Trophoblast cell (in vitro differentiated cells and primary cell): ENCODE measurements around the gene DEPDC4.

ENCODE experiments used
- DNase-seq, 2 donors: peaks; one replicate each; pipeline ENCODE4 v3.0.0-alpha.2; 2016
- H2AFZ ChIP-seq: 2 replicates; pipeline ENCODE4 v1.6.1; 2013; ENCODE audit warnings: low read length, moderate library complexity, mild to moderate bottlenecking; ENCODE audit not compliant: insufficient read depth, poor library complexity
- H2AK5ac ChIP-seq: 2 replicates; pipeline ENCODE4 v1.6.1; 2013; ENCODE audit warnings: mild to moderate bottlenecking, low read length
- H2BK120ac ChIP-seq: 2 replicates; pipeline ENCODE4 v1.6.1; 2013; ENCODE audit warnings: low read length, mild to moderate bottlenecking, moderate library complexity; ENCODE audit not compliant: insufficient read depth, poor library complexity
- H2BK12ac ChIP-seq: 2 replicates; pipeline ENCODE4 v1.6.1; 2013; ENCODE audit warnings: mild to moderate bottlenecking, low read length, moderate library complexity
- H2BK5ac ChIP-seq: 2 replicates; pipeline ENCODE4 v1.6.1; 2013; ENCODE audit warnings: low read length, low read depth, moderate library complexity, mild to moderate bottlenecking; ENCODE audit not compliant: poor library complexity
- H3K14ac ChIP-seq: 2 replicates; pipeline ENCODE4 v1.6.1; 2013; ENCODE audit warnings: mild to moderate bottlenecking, low read length
- H3K18ac ChIP-seq: 2 replicates; pipeline ENCODE4 v1.6.1; 2013; ENCODE audit warnings: mild to moderate bottlenecking, low read length
- H3K23ac ChIP-seq: 2 replicates; pipeline ENCODE4 v1.6.1; 2013; ENCODE audit warnings: low read length
- H3K27ac ChIP-seq: 2 replicates; pipeline ENCODE4 v1.5.1; 2013; ENCODE audit warnings: low read depth, mild to moderate bottlenecking, inconsistent platforms, low read length, moderate library complexity
- H3K27me3 ChIP-seq: 2 replicates; pipeline ENCODE4 v1.6.1; 2013; ENCODE audit warnings: inconsistent platforms, mild to moderate bottlenecking, low read length, moderate library complexity; ENCODE audit not compliant: insufficient read depth
- H3K36me3 ChIP-seq, 2 experiments: 1 replicate in 1 of 2; 2 replicates in 1 of 2; pipeline ENCODE4 v1.6.1; 2013; ENCODE audit warnings: low read length in 2 of 2, mild to moderate bottlenecking in 2 of 2, moderate library complexity in 1 of 2; ENCODE audit not compliant: insufficient read depth in 2 of 2, control insufficient read depth in 1 of 2
- H3K4ac ChIP-seq: 2 replicates; pipeline ENCODE4 v1.6.1; 2013; ENCODE audit warnings: low read depth, mild to moderate bottlenecking, low read length, moderate library complexity
- H3K4me1 ChIP-seq, 2 experiments: 1 replicate in 1 of 2; 2 replicates in 1 of 2; pipeline ENCODE4 v1.6.1; 2013; ENCODE audit warnings: low read length in 2 of 2, mild to moderate bottlenecking in 2 of 2, moderate library complexity in 1 of 2; ENCODE audit not compliant: insufficient read depth in 2 of 2, control insufficient read depth in 1 of 2
- H3K4me2 ChIP-seq: 2 replicates; pipeline ENCODE4 v1.6.1; 2013; ENCODE audit warnings: inconsistent platforms, mild to moderate bottlenecking, low read length, moderate library complexity
- H3K4me3 ChIP-seq: 2 replicates; pipeline ENCODE4 v1.5.1; 2013; ENCODE audit warnings: mild to moderate bottlenecking, low read depth, low read length, inconsistent platforms
- H3K79me1 ChIP-seq: one replicate; pipeline ENCODE4 v1.6.1; 2013; ENCODE audit warnings: low read length
- H3K79me2 ChIP-seq: 2 replicates; pipeline ENCODE4 v1.6.1; 2013; ENCODE audit warnings: low read length, mild to moderate bottlenecking; ENCODE audit not compliant: control insufficient read depth, insufficient read depth, poor library complexity
- H3K9ac ChIP-seq: 2 replicates; pipeline ENCODE4 v1.6.1; 2013; ENCODE audit warnings: mild to moderate bottlenecking, low read length
- H3K9me3 ChIP-seq: 2 replicates; pipeline ENCODE4 v1.6.1; 2013; ENCODE audit warnings: low read depth, mild to moderate bottlenecking, control low read depth, inconsistent platforms, low read length; ENCODE audit not compliant: insufficient read depth
- H4K12ac ChIP-seq: 2 replicates; pipeline ENCODE4 v1.6.1; 2013; ENCODE audit warnings: low read depth, mild to moderate bottlenecking, low read length, moderate library complexity
- H4K8ac ChIP-seq: 2 replicates; pipeline ENCODE4 v1.6.1; 2013; ENCODE audit warnings: low read depth, mild to moderate bottlenecking, low read length, moderate library complexity
- H4K91ac ChIP-seq: one replicate; pipeline ENCODE4 v1.6.1; 2013; ENCODE audit warnings: low read depth, mild to moderate bottlenecking, low read length, moderate library complexity
- WGBS: extraction: QIAGEN DNeasy Blood & Tissue Kit; methylation state at CpG from one replicate; pipeline ENCODE4 v1.1.7; 2013; ENCODE audit warnings: missing lambda C conversion rate; ENCODE audit not compliant: insufficient read length, insufficient coverage; ENCODE audit errors: extremely low coverage; 5-methylcytosine and 5-hydroxymethylcytosine counted together

The DEPDC4 gene

GRCh38 chr12:100243137-100243536 is 23.7 kb downstream of the DEPDC4 start:
- Histone ChIP-seq H4K8ac (no peak overlapping the region), H2AK5ac (no peak overlapping the region), H3K14ac (no peak overlapping the region), H3K9me3 (no peaks in the 10 kb centered on the region), H3K18ac (no peak overlapping the region), H3K9ac (no peak overlapping the region), H3K79me1 (no peaks in the 10 kb centered on the region), H3K4me2 (no peak overlapping the region), H3K4me1 (no peaks in the 10 kb centered on the region), H2AFZ (no peak overlapping the region), H3K4me3 (no peak overlapping the region), H3K79me2 (no peaks in the 10 kb centered on the region), H2BK12ac (no peak overlapping the region), H4K91ac (no peak overlapping the region), H3K27ac (no peak overlapping the region), H3K36me3 (no peaks in the 10 kb centered on the region), H2BK120ac (no peak overlapping the region), H3K23ac (no peak overlapping the region), H3K27me3 (no peaks in the 10 kb centered on the region), H3K4ac (no peak overlapping the region), H2BK5ac (no peak overlapping the region), H4K12ac (no peak overlapping the region)
- DNase-seq: no peak
- 100% methylated on average over 1 of the region's 5 CpGs for WGBS

GRCh38 chr12:100239589-100239988 is 27.3 kb downstream of the DEPDC4 start:
- Histone ChIP-seq H2BK12ac (no peak overlapping the region), H3K9me3 (no peaks in the 10 kb centered on the region), H4K91ac (no peak overlapping the region), H3K4me2 (no peak overlapping the region), H3K27me3 (no peaks in the 10 kb centered on the region), H3K27ac (no peak overlapping the region), H2BK5ac (no peak overlapping the region), H3K4ac (no peak overlapping the region), H2AK5ac (no peak overlapping the region), H3K18ac (no peak overlapping the region), H3K9ac (no peak overlapping the region), H2AFZ (no peak overlapping the region), H3K23ac (no peak overlapping the region), H2BK120ac (no peak overlapping the region), H4K12ac (no peak overlapping the region), H3K4me3 (no peak overlapping the region), H4K8ac (no peak overlapping the region), H3K14ac (no peak overlapping the region), H3K4me1 (no peaks in the 10 kb centered on the region), H3K79me2 (no peaks in the 10 kb centered on the region), H3K79me1 (no peaks in the 10 kb centered on the region), H3K36me3 (no peaks in the 10 kb centered on the region)
- DNase-seq: no peak
- WGBS: no CpG with 5 or more reads among the region's 1 CpG

GRCh38 chr12:100238801-100239200 is 28.1 kb downstream of the DEPDC4 start:
- H3K27me3 ChIP-seq: no peaks in the 10 kb centered on the region
- H2BK12ac ChIP-seq: no peak overlapping the region
- peaks cover 1% of the 10 kb centered on the region in 2 experiments for H3K4me1 ChIP-seq
- H3K27ac ChIP-seq: no peak overlapping the region
- no CpG with 5 or more reads among the region's 3 CpGs for WGBS
- no peak overlapping the region for H3K14ac ChIP-seq
- H3K4me3 ChIP-seq: no peak overlapping the region
- H2BK120ac ChIP-seq: no peak overlapping the region
- H4K8ac ChIP-seq: no peak overlapping the region
- H3K79me2 ChIP-seq: no peaks in the 10 kb centered on the region
- H3K23ac ChIP-seq: no peak overlapping the region
- no peak overlapping the region for H3K9ac ChIP-seq
- DNase-seq: no peak
- no peak overlapping the region for H2AK5ac ChIP-seq
- H3K4me2 ChIP-seq: no peak overlapping the region
- H4K91ac ChIP-seq: no peak overlapping the region
- no peaks in the 10 kb centered on the region for H3K9me3 ChIP-seq
- H3K18ac ChIP-seq: no peak overlapping the region
- no peak overlapping the region for H4K12ac ChIP-seq
- H2BK5ac ChIP-seq: no peak overlapping the region
- H3K36me3 ChIP-seq: no peaks in the 10 kb centered on the region
- H3K79me1 ChIP-seq: peaks cover under 1% of the 10 kb centered on the region
- no peak overlapping the region for H2AFZ ChIP-seq
- H3K4ac ChIP-seq: no peak overlapping the region

- no peak overlapping the region for H3K4ac ChIP-seq
- no peak overlapping the region for H2BK12ac ChIP-seq
- no CpG with 5 or more reads among the region's 7 CpGs for WGBS
- H3K18ac ChIP-seq: no peak overlapping the region
- no peak overlapping the region for H4K8ac ChIP-seq
- H3K14ac ChIP-seq: no peak overlapping the region
- H3K23ac ChIP-seq: no peak overlapping the region
- H3K36me3 ChIP-seq: no peaks in the 10 kb centered on the region
- H3K27me3 ChIP-seq: no peaks in the 10 kb centered on the region
- no peak overlapping the region for H2BK5ac ChIP-seq
- H3K9me3 ChIP-seq: no peaks in the 10 kb centered on the region
- H3K9ac ChIP-seq: no peak overlapping the region
- no peak overlapping the region for H2AFZ ChIP-seq
- H2AK5ac ChIP-seq: no peak overlapping the region
- peak overlapping the region; percentile 53 for H3K4me2 ChIP-seq
- no peaks in the 10 kb centered on the region for H3K79me2 ChIP-seq
- H3K4me1 ChIP-seq: peaks cover 7 to 10% of the 10 kb centered on the region in 2 experiments
- H4K91ac ChIP-seq: no peak overlapping the region
- peak overlapping the region; percentile 27 for H3K27ac ChIP-seq
- H3K79me1 ChIP-seq: peaks cover 11% of the 10 kb centered on the region
- DNase-seq: peak; percentile 33 to 81
- no peak overlapping the region for H2BK120ac ChIP-seq
- H3K4me3 ChIP-seq: no peak overlapping the region
- no peak overlapping the region for H4K12ac ChIP-seq
These were observed 32.1 kb downstream of the DEPDC4 start for GRCh38 chr12:100234591-100235304.
